DMS53 (cell line): ENCODE data around the gene AATK.
"Not testable (repeated sequence)": the region's sequence is repeated elsewhere in the genome, so short reads cannot be mapped to it uniquely, and the experiment has no call there.

ENCODE experiments used
- DNase-seq: peaks from one replicate; lab custom pipeline; 2025; lab: John Stamatoyannopoulos, UW

Gene AATK

DNA sequence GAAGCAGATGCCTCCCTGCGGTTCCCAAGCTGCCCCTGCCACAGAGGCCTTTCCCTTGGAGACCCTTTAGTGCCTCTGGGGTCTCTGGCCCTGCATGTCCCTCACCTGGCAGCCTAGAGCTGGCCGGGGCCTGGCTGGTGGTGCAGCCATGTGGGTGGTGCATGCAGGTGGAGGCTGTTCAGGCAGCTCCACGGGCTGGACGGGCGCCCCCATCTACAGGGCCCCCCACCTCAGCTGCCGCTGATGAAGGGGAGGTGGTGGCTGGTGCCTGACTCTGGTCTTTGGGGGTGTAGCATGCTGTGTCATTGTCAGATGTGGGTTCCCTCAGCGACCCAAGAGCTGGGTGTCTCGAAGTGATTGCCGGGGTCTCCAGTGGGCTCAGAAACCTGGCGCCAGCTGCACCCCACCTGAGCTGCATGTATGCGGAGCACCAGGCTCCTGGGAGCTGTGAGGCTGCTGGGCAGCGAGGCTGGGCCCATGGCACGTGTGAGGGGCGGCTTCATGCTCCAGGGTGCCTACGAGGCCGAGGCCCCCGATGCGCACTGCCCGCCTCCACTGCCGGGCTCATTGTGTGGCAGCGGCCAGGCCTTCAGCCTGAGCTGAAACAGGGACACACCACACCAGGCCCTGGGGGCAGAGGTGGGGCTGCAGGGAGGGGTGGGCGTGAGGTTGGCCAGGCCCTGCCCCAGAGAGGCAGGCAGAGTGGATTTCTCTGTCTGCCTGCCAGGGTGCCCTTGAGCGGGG lies 74.1 kb downstream of the AATK start:
- no peak for DNase-seq

DNA sequence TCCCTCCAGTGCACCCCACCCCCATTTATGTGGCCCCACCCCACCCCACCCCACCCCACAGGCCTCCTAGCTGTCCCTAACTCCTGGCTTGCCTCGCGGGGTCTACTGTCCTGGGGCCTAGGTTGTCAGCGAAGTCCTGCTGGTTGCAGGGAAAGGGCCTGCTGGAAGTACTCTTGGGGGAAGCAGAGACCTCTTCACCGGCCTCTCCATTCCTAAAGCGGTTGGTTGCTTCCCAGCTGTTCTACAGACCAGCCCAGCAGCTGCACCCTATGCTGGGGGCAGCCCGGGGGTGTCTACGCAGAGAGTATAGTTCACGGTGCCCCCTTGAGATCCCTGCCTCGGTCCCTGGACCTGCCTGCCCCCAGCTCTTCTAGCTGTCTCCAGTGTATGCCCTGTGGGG lies 74.9 kb downstream of the AATK start:
- no peak for DNase-seq

DNA sequence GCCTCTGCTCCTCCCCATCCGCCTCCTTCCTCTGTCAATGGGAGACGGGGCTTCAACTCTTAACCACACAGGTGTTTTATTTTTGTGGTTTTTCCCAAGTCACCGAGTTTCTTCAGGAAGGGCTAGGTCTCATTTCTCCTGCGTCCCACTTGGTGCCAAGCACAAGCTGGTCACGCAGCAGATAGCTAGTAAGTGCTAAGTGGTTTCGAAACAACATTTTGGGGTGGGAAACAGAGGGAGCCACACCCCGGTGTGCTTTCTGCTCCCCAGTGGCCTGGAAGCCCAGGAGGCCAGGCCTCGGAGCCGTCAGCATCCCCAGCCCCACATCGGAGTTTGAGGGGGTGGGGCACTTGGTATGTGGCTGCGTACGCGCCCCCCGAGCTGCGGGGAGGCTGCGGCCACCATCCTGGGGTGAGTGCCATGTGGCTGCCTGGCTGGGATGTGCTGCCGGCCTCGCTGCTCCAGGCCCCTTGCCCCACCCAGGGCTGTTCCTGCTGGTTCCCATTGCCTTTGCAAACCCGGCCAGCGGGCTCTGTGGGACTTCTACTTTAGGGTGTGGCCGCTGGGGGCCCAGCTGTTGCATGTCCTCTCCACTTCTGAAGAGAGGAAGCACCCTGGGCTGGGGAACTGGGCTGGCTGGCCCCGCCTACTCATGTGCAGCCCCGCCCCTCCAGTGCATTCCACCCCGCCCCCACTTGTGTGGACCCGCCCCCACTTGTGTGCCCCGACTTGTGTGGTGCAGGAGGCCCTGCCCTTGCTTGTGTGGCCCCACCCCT lies 75.5 kb downstream of the AATK start:
- peak; percentile 39 for DNase-seq

- no peak for DNase-seq
Measured at GRCh38 chr17:81086789-81087551, 79.1 kb downstream of the AATK start.

GRCh38 chr17:81085420-81085911 lies 80.6 kb downstream of the AATK start:
- DNase-seq = peak; percentile 30

GRCh38 chr17:81084680-81085419 lies 81.2 kb downstream of the AATK start:
- DNase-seq = no peak

DNA sequence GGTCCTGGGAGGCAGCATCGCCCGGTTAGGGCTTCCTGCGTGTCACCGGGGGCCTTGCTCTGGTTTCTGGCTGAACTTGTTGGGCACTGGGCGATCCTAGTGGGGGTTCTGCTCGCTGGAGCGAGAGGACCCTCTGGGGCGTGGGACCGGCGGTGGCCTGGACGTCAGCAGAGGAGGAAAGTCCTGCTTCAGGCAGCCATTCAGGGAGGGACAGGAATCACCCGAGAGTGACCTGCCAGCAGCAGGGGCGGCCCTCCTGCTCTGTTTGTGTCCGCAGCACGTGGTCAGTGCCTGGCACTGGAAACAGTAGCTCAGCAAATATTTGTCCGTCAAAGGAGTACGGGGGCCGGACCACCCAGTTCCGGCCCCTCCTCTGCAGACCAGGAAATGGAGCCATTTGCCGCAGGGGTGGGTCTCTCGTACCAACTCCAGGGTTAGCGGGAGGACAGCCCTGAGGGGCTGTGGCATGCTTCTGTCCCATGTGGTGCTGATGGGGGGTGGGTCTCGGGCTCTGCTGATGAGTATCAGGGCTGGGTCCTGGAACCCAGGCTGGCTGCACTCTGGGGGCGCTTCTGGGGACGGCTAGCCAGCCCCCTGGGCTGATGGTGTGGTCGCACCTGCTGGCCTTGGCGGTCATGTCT lies 82.8 kb downstream of the AATK start:
- no peak for DNase-seq

- DNase-seq = no peak
Measured at GRCh38 chr17:81082177-81083073, 83.6 kb downstream of the AATK start.

DNA sequence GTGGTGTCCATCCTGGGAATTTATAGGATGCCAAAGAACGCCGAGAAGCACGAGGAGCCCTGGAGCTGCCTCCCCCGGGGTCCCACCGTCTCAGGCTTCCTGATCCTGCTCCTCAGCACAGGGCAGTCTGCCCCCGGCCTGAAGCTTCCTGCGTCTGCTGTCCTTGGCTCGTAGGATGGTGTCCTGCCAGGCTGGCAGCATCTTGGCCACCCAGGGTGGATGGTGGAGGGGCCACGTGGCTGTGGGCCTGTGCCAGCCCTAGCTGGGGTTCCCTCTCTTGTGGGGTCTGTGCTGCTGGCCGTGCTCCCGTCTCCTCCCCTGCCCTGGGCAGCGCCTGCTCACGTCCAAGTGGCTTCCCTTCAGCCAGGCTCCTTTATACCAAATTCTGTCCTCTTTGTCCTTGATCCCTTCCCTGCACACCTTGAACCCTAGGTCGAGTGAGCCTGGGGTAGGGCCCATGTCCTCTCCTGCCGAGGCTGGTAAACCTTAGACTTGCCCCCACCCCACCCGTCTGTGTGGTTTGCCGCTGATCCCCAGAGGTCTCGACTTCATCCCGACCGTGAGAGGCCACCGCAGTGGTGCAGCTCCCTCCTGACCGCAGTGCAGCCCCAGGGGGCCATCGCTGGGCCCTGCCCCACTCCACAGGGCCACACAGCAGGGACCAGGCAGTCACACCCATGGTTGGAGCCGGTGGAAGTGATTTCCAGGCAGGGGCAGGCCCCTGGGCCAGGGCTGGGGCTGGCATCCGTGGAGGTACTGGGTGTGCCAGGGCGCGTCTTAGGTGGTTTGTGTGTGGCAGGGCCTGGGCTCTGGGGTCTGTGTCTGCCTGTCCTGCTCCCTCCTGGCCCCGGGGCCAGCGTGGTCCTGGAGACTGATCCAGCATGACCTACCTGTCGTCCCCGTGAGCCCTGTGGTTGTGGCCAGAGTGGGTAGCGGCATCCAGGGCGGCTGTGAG lies 84.5 kb downstream of the AATK start:
- DNase-seq = no peak

DNA sequence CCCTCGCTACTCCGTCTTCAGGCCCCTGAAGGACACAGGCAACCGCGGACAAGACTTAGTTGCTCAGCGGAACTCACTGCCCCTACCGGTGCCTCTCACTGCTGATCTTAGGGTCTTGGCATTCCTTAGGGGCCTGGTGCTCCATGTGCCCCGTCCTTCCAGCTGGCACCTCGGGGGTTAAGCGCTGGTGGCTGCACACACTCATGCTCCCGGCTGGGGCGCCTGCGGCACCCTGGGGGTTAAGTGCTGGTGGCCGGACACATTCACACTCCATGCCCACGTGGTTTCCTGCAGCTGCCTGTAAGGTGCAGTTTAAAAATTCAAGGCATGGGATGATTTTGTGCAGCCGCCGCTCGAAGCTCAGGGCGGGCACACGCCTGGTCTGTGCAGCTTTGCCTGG lies 86.0 kb downstream of the AATK start:
- no peak for DNase-seq

- not testable (repeated sequence) for DNase-seq
Measured at GRCh38 chr17:81078026-81078913, 87.8 kb downstream of the AATK start.

DNA sequence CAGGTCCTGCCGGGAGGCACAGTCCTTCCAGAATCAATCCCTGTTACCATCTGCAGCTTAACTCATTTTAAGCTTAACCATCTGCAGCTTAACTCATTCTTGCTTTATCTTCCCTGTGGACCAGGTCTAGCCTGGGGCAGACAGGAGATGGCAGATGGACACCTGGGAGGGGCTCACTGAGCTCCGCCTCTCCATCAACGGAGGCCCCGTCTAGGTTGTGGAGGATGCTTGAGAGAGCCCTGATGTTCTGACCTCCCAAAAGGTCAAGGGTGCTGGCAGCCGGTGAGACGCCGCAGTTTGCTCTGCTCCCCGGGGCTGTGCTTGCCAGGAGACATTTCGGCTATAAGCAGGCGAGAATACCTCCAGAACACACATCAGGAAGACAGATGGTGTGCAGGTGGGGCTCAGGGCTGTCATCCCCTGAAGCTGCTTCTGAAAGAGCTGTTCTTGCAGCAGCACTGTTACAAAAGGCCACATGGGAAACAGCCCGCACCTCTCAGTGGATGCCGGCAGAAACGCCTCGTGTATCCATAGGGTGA lies 89.8 kb downstream of the AATK start:
- DNase-seq = no peak

DNA sequence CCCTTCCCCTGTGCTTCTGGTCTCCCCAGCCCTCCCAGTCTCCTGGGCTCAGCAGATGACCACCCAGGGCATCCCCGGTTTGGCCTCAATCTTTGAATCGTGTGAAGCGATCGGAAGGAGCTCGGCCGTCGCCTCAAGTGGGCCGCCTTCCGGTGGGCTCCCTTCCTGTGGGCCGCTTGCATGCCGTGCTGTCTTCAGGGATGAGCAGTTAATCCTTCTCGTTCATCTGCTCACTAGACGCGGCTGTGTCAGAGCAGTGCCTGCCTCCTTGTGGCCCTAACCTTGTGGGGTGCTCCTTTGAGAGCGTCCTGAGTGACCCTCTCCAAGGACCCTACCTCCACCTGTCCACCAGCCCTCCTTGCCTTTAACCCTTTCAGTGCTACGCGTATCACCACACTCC lies 90.7 kb downstream of the AATK start:
- DNase-seq = no peak

DNA sequence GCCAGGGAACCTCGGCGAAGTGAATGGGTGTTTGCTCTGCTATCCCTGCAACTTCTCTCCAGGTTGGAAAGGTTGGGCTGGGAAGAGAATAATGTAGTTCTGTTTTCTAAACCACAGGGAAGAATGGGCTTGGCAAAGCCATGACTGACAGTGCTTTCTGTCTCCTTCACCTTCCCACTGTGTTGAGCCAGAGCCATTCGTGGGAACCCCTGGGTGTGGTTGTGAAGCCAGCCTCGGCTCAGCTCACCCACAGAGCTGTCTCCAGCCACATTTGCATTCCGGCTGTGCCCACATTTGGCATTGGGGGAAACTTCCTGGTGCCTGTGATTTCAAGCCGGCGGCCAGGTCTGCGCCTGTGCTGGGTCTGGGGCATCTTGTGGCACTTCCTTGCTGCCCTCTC lies 91.1 kb downstream of the AATK start:
- no peak for DNase-seq

DNA sequence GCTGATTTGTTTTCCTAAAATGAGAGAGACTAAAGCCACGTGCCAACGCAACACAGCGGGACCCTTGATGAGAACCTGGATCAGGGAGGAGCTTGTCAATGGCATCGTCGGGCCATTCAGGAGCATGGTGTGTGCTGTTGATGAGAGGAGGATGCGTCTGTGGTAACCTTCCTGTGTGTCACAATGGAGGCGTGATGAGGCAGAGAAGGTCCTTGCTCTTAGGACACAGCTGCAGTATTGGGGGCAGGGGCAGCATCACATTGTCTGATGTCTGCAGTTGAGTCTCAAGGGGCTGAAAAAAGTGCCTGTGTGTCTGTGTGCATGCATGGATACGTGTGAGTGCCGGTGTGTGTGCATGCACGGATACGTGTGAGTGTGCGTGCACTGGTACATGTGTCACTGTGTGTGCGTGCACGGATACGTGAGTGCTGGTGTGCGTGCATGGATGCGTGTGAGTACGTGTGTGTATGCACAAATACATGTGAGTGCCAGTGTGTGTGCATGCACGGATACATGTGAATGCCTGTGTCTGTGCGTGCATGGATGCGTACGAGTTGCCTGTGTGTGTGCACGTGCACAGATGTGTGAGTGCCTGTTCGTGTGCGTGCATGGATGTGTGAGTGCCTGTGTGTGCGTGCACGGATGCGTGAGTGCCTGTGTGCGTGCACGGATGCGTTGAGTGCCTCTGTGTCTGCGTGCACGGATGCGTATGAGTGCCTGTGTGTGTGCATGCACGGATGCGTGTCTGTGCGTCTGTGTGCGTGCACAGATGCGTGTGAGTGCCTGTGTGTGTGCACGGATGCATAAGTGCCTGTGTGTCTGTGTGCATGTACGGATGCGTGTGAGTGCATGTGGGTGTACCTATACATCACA lies 91.8 kb downstream of the AATK start:
- DNase-seq = no peak

GRCh38 chr17:81071761-81072741 lies 94.0 kb downstream of the AATK start:
- no peak for DNase-seq
